CD14-positive monocyte (primary cell): Measurements from ENCODE around the gene FGF4. TPM values are rescaled to one million over a fixed set of nuclear protein-coding genes. Genes with fewer than 3 reads are reported as not detected.

Experiments
- DNase-seq, 3 donors: peaks; one replicate each; pipeline ENCODE4 v3.0.0-alpha.2; 2011 to 2022
- H2AFZ ChIP-seq: 2 replicates; pipeline ENCODE4 v1.6.0; 2012; ENCODE audit warnings: mild to moderate bottlenecking, low read depth, low read length, inconsistent platforms; ENCODE audit not compliant: insufficient read depth, poor library complexity, severe bottlenecking
- H3K27ac ChIP-seq, 2 donors: 1 replicate in 1 of 2; 2 replicates in 1 of 2; pipeline ENCODE4 v1.5.1; 2012 to 2013; ENCODE audit warnings: low read length in 2 of 2, control low read depth in 1 of 2, inconsistent platforms in 1 of 2, low read depth in 1 of 2, mild to moderate bottlenecking in 1 of 2
- H3K27me3 ChIP-seq, 2 donors: one replicate each; pipeline versions ENCODE4 v1.6.0 to v1.6.1; 2011 to 2013; ENCODE audit warnings: low read length in 2 of 2; ENCODE audit not compliant: control insufficient read depth in 2 of 2, insufficient read depth in 2 of 2
- H3K36me3 ChIP-seq, 2 donors: replicated peaks in 1 of 2; 1 replicate in 1 of 2; 2 replicates in 1 of 2; pipeline versions ENCODE4 v1.5.1 to v1.6.1; 2012 to 2013; ENCODE audit warnings: low read length in 2 of 2, control low read depth in 1 of 2, inconsistent platforms in 1 of 2, mild to moderate bottlenecking in 1 of 2; ENCODE audit not compliant: insufficient read depth in 2 of 2, control insufficient read depth in 1 of 2
- H3K4me1 ChIP-seq, 2 donors: 1 replicate in 1 of 2; 2 replicates in 1 of 2; pipeline versions ENCODE4 v1.5.1 to v1.6.1; 2012 to 2013; ENCODE audit warnings: low read length in 2 of 2, control low read depth in 1 of 2, inconsistent platforms in 1 of 2, mild to moderate bottlenecking in 1 of 2, moderate library complexity in 1 of 2; ENCODE audit not compliant: insufficient read depth in 2 of 2, control insufficient read depth in 1 of 2
- H3K4me2 ChIP-seq: replicated peaks from 2 replicates; pipeline ENCODE3; 2012; ENCODE audit warnings: low read length, moderate library complexity, mild to moderate bottlenecking; ENCODE audit not compliant: poor library complexity, severe bottlenecking; ENCODE audit errors: extremely low read depth
- H3K4me3 ChIP-seq, 3 experiments: fragments of 200-600 bp in 1 of 3; sonication (generic) in 1 of 3; replicated peaks in 1 of 3; 1 replicate in 2 of 3; 2 replicates in 1 of 3; pipeline ENCODE4 v1.5.1; 2011 to 2013; ENCODE audit warnings: low read length in 3 of 3, mild to moderate bottlenecking in 3 of 3, control low read depth in 2 of 3, low read depth in 2 of 3, inconsistent platforms in 1 of 3, moderate library complexity in 1 of 3
- H3K79me2 ChIP-seq: 2 replicates; pipeline ENCODE4 v1.6.0; 2012; ENCODE audit warnings: mild to moderate bottlenecking, control low read depth, inconsistent platforms, low read length, moderate library complexity; ENCODE audit not compliant: insufficient read depth
- H3K9ac ChIP-seq: 2 replicates; pipeline ENCODE4 v1.6.0; 2017; ENCODE audit warnings: low read length, mild to moderate bottlenecking; ENCODE audit not compliant: insufficient read depth, poor library complexity, severe bottlenecking
- H3K9me3 ChIP-seq, 2 donors: replicated peaks in 1 of 2; 1 replicate in 1 of 2; 2 replicates in 1 of 2; pipeline versions ENCODE4 v1.5.1 to v1.6.1; 2012 to 2013; ENCODE audit warnings: low read length in 2 of 2, control low read depth in 1 of 2; ENCODE audit not compliant: control insufficient read depth in 1 of 2, insufficient read depth in 1 of 2
- H4K20me1 ChIP-seq: 2 replicates; pipeline ENCODE4 v1.6.0; 2012; ENCODE audit warnings: mild to moderate bottlenecking, low read length, control low read depth, moderate library complexity; ENCODE audit not compliant: insufficient read depth
- H3K27ac Mint-ChIP-seq, 7 donors: one replicate each; pipeline ENCODE4 v1.8.0; 2020; ENCODE audit warnings: mild to moderate bottlenecking in 7 of 7, mixed read lengths in 7 of 7, moderate library complexity in 6 of 7, inconsistent platforms in 2 of 7
- H3K27me3 Mint-ChIP-seq, 3 donors: one replicate each; pipeline ENCODE4 v1.8.0; 2021 to 2022; ENCODE audit warnings: low read depth in 3 of 3, mild to moderate bottlenecking in 3 of 3, mixed read lengths in 3 of 3, moderate library complexity in 3 of 3, inconsistent platforms in 1 of 3
- H3K36me3 Mint-ChIP-seq, 2 donors: one replicate each; pipeline ENCODE4 v1.8.0; 2020; ENCODE audit warnings: mixed read lengths in 2 of 2, inconsistent platforms in 1 of 2, mild to moderate bottlenecking in 1 of 2
- H3K4me1 Mint-ChIP-seq: one replicate; pipeline ENCODE4 v1.8.0; 2020; ENCODE audit warnings: mild to moderate bottlenecking, mixed read lengths
- H3K4me3 Mint-ChIP-seq, 2 donors: one replicate each; pipeline ENCODE4 v1.8.0; 2020; ENCODE audit warnings: mild to moderate bottlenecking in 2 of 2, mixed read lengths in 2 of 2, moderate library complexity in 1 of 2
- H3K9me3 Mint-ChIP-seq, 7 donors: one replicate each; pipeline ENCODE4 v1.8.0; 2020 to 2022; ENCODE audit warnings: mixed read lengths in 7 of 7, mild to moderate bottlenecking in 6 of 7, moderate library complexity in 6 of 7, inconsistent platforms in 2 of 7
- WGBS: methylation state at CpG from one replicate; pipeline ENCODE4 v1.1.5; 2013; ENCODE audit warnings: missing lambda C conversion rate; ENCODE audit not compliant: insufficient coverage; 5-methylcytosine and 5-hydroxymethylcytosine counted together
- intact Hi-C, 2 donors: fragments of 100-400 bp; cut with micrococcal nuclease; formaldehyde crosslinking; loops; one replicate each; pipeline versions ENCODE4 v1.15.0 to v1.15.1; 2023
- polyA plus RNA-seq, 3 donors: library from polyadenylated mRNA; depleted of rRNA in 1 of 3; unstranded in 2 of 3; stranded (reverse) in 1 of 3; fragments of 300-500 nt in 2 of 3; fragments of >200 nt in 1 of 3; fragmentation: Illumina TruSeq in 2 of 3; gene quantifications; 1 replicate in 2 of 3; 2 replicates in 1 of 3; pipeline ENCODE4 v1.2.3, GENCODE V29; 2012 to 2021
- TF ChIP-seq, protein P1 (sequence below): fragments of 200-600 bp; IDR thresholded peaks from one replicate; pipeline ENCODE4 v1.8.0; 2022; ENCODE audit warnings: antibody characterized with exemption, mild to moderate bottlenecking

FGF4 gene
- polyA plus RNA-seq, 3 donors: not detected

DNA sequence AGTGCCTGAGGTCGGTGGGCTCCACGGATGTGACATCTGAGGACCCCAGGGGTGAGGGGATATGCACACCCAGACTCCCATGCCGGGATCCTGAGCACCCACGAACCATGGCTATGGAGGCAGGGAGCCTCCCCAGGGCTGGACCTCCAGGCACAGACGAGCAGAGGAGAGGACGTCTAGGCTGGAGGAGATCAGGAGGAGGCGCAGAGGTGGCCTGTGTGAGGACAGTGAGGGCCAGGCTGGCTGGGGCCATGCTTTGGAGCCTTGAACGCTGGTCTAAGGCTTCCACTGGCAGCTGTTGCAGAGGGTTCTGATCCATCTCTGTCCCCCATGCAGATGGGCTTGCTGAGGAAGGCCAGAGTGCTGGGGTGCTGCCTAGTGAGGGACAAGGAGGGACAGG lies 29.0 kb downstream of the FGF4 start:
- DNase-seq: no peak

DNA sequence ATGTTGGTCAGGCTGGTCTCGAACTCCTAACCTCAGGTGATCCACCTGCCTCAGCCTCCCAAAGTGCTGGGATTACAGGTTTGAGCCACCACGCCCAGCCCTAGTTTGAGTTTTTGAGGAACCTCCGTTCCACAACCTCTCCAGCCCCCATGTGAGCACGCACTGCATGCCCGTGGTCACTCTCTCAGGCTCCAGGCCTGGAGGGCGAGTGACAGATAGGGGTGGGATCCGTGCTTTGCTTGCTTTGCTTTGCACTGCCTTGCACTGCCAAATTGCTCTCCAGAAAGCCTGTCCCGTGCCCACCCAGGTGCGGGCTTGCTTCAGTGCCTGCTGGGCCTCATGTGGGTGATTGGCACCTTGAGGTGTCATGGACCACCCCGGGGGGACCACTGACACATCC lies 29.9 kb downstream of the FGF4 start:
- no peak overlapping the region for H3K4me3 Mint-ChIP-seq
- no peaks in the 10 kb centered on the region for H3K4me1 Mint-ChIP-seq
- 78% methylated on average over 6 of the region's 10 CpGs for WGBS
- Histone ChIP-seq H3K27me3 (no peaks in the 10 kb centered on the region), H3K9me3 (no peaks in the 10 kb centered on the region), H3K36me3 (no peaks in the 10 kb centered on the region), H3K4me1 (no peaks in the 10 kb centered on the region), H3K4me3 (no peak overlapping the region), H3K79me2 (no peaks in the 10 kb centered on the region), H2AFZ (no peak overlapping the region), H4K20me1 (no peaks in the 10 kb centered on the region), H3K4me2 (no peak overlapping the region), H3K27ac (no peak overlapping the region), H3K9ac (no peak overlapping the region)
- H3K27ac Mint-ChIP-seq: no peak overlapping the region
- no peak for DNase-seq
- H3K9me3 Mint-ChIP-seq: peaks cover 0 to 3% (median 0%) of the 10 kb centered on the region in 7 donors
- intact Hi-C loops: loop anchor here in 1 of 2 donors (10.0 kb wide), 1 partner anchor 60 kb away; no protein-coding TSS in a partner anchor
- H3K36me3 Mint-ChIP-seq: no peaks in the 10 kb centered on the region
- TF ChIP-seq, protein P1, sequence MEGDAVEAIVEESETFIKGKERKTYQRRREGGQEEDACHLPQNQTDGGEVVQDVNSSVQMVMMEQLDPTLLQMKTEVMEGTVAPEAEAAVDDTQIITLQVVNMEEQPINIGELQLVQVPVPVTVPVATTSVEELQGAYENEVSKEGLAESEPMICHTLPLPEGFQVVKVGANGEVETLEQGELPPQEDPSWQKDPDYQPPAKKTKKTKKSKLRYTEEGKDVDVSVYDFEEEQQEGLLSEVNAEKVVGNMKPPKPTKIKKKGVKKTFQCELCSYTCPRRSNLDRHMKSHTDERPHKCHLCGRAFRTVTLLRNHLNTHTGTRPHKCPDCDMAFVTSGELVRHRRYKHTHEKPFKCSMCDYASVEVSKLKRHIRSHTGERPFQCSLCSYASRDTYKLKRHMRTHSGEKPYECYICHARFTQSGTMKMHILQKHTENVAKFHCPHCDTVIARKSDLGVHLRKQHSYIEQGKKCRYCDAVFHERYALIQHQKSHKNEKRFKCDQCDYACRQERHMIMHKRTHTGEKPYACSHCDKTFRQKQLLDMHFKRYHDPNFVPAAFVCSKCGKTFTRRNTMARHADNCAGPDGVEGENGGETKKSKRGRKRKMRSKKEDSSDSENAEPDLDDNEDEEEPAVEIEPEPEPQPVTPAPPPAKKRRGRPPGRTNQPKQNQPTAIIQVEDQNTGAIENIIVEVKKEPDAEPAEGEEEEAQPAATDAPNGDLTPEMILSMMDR: no peak
- H3K27me3 Mint-ChIP-seq: peaks cover 4 to 13% (median 6%) of the 10 kb centered on the region in 3 donors

More for the DNA sequence above, 29.0 kb downstream of the FGF4 start:
- H3K79me2 ChIP-seq: no peaks in the 10 kb centered on the region
- no peak overlapping the region for H3K4me3 ChIP-seq
- no peaks in the 10 kb centered on the region for H3K9me3 ChIP-seq
- H3K36me3 ChIP-seq: no peaks in the 10 kb centered on the region
- H3K27me3 ChIP-seq: no peaks in the 10 kb centered on the region
- TF ChIP-seq, protein P1: no peak
- Mint-ChIP-seq H3K9me3 (peaks cover 0 to 3% (median 0%) of the 10 kb centered on the region in 7 donors), H3K4me1 (no peaks in the 10 kb centered on the region), H3K27ac (no peak overlapping the region), H3K36me3 (no peaks in the 10 kb centered on the region), H3K27me3 (peaks cover 4 to 13% (median 9%) of the 10 kb centered on the region in 3 donors), H3K4me3 (no peak overlapping the region)
- no peaks in the 10 kb centered on the region for H4K20me1 ChIP-seq
- intact Hi-C loops: loop anchor here in 1 of 2 donors (10.0 kb wide), 1 partner anchor 59 kb away; no protein-coding TSS in a partner anchor
- 85% methylated on average over 8 of the region's 8 CpGs for WGBS
- no peaks in the 10 kb centered on the region for H3K4me1 ChIP-seq
- no peak overlapping the region for H3K27ac ChIP-seq
- H3K9ac ChIP-seq: no peak overlapping the region
- no peak overlapping the region for H2AFZ ChIP-seq
- H3K4me2 ChIP-seq: no peak overlapping the region
